H1 (cell line): ENCODE data around the gene UBR3. TPM values are rescaled to one million over a fixed set of nuclear protein-coding genes. Genes with fewer than 3 reads are reported as not detected.
"Not testable (repeated sequence)": the region's sequence is repeated elsewhere in the genome, so short reads cannot be mapped to it uniquely, and the experiment has no call there.

Experiments
- CTCF ChIA-PET: fragments of 300-600 bp; sonication (Branson Sonifier 250); formaldehyde crosslinking; loops from one replicate; lab custom pipeline; 2021; ENCODE audit not compliant: partially characterized antibody; lab: Charles Lee
- POLR2A ChIA-PET: fragments of 300-600 bp; sonication (Branson Sonifier 250); formaldehyde crosslinking; loops from one replicate; lab custom pipeline; 2021; ENCODE audit warnings: inconsistent platforms; ENCODE audit not compliant: partially characterized antibody; lab: Charles Lee
- DNase-seq, 2 experiments: peaks; one replicate each; pipeline versions ENCODE4 v3.0.0 to v3.0.0-alpha.2; 2010 to 2022; ENCODE audit warnings: low spot score in 2 of 2, low read depth in 1 of 2, mixed read lengths in 1 of 2
- FAIRE-seq: peaks from 2 replicates; lab custom pipeline; 2011; peaks lifted over from hg19 to GRCh38; lab: Jason Lieb, UNC
- H2AFZ ChIP-seq: 2 replicates; pipeline ENCODE4 v1.8.1; 2012; ENCODE audit warnings: low read length, inconsistent platforms
- H2AK5ac ChIP-seq: 2 replicates; pipeline ENCODE4 v1.6.1; 2013; ENCODE audit warnings: low read depth, low read length
- H2BK120ac ChIP-seq: replicated peaks from 2 replicates; pipeline ENCODE3; 2013; ENCODE audit warnings: low read depth, low read length, inconsistent platforms
- H2BK12ac ChIP-seq: 2 replicates; pipeline ENCODE4 v1.6.1; 2013; ENCODE audit warnings: low read depth, low read length
- H2BK15ac ChIP-seq: 2 replicates; pipeline ENCODE4 v1.6.1; 2013; ENCODE audit warnings: low read length
- H2BK20ac ChIP-seq: 2 replicates; pipeline ENCODE4 v1.6.1; 2013; ENCODE audit warnings: low read length
- H2BK5ac ChIP-seq: 2 replicates; pipeline ENCODE4 v1.6.1; 2013; ENCODE audit warnings: low read depth, low read length
- H3K14ac ChIP-seq: 2 replicates; pipeline ENCODE4 v1.6.1; 2013; ENCODE audit warnings: inconsistent platforms; ENCODE audit not compliant: insufficient read length
- H3K18ac ChIP-seq: 2 replicates; pipeline ENCODE4 v1.6.1; 2013; ENCODE audit warnings: low read length; ENCODE audit errors: extremely low read depth
- H3K23ac ChIP-seq: 2 replicates; pipeline ENCODE4 v1.6.1; 2013; ENCODE audit warnings: inconsistent platforms; ENCODE audit not compliant: insufficient read length
- H3K23me2 ChIP-seq: 2 replicates; pipeline ENCODE4 v1.6.1; 2013; ENCODE audit warnings: low read depth, low read length
- H3K27ac ChIP-seq: 2 replicates; pipeline ENCODE4 v1.6.1; 2011; ENCODE audit warnings: low read depth, low read length, inconsistent platforms
- H3K27me3 ChIP-seq, 4 experiments: replicated peaks in 1 of 4; 1 replicate in 1 of 4; 2 replicates in 3 of 4; pipeline versions ENCODE4 v1.6.1 to v1.8.1; 2011 to 2013; ENCODE audit warnings: low read length in 3 of 4, mild to moderate bottlenecking in 3 of 4, inconsistent platforms in 2 of 4, mixed read lengths in 2 of 4, moderate library complexity in 1 of 4; ENCODE audit not compliant: control insufficient read depth in 3 of 4, insufficient read depth in 3 of 4; ENCODE audit errors: extremely low read depth in 1 of 4
- H3K36me3 ChIP-seq, 4 experiments: 2 replicates each; pipeline versions ENCODE4 v1.6.1 to v1.8.1; 2011 to 2013; ENCODE audit warnings: mild to moderate bottlenecking in 4 of 4, low read length in 3 of 4, moderate library complexity in 2 of 4, control low read depth in 1 of 4, inconsistent platforms in 1 of 4; ENCODE audit not compliant: insufficient read depth in 4 of 4, control insufficient read depth in 2 of 4
- H3K4ac ChIP-seq: replicated peaks from 2 replicates; pipeline ENCODE3; 2013; ENCODE audit warnings: low read length, low read depth, mixed read lengths, inconsistent platforms; ENCODE audit not compliant: insufficient read length
- H3K4me1 ChIP-seq, 4 experiments: replicated peaks in 1 of 4; 1 replicate in 1 of 4; 2 replicates in 3 of 4; pipeline versions ENCODE4 v1.6.1 to v1.8.1; 2011 to 2013; ENCODE audit warnings: low read length in 3 of 4, inconsistent platforms in 2 of 4, mixed read lengths in 1 of 4; ENCODE audit not compliant: insufficient read depth in 4 of 4, control insufficient read depth in 3 of 4
- H3K4me2 ChIP-seq, 2 experiments: 2 replicates each; pipeline versions ENCODE4 v1.6.1 to v1.8.1; 2011 to 2013; ENCODE audit warnings: low read depth in 2 of 2, low read length in 2 of 2, control low read depth in 1 of 2, inconsistent platforms in 1 of 2, mild to moderate bottlenecking in 1 of 2; ENCODE audit not compliant: insufficient read depth in 1 of 2
- H3K4me3 ChIP-seq, 4 experiments: fragments of 200-600, 300-600 bp in 1 of 4; sonication (generic), shearing (Covaris generic), sonication (Bioruptor Twin) in 1 of 4; 2 replicates each; pipeline versions ENCODE4 v1.5.1 to v1.8.1; 2011 to 2016; ENCODE audit warnings: low read length in 4 of 4, low read depth in 3 of 4, control low read depth in 2 of 4, inconsistent platforms in 2 of 4, mild to moderate bottlenecking in 2 of 4, mixed read lengths in 1 of 4, moderate library complexity in 1 of 4; ENCODE audit not compliant: insufficient read depth in 2 of 4; ENCODE audit errors: extremely low read depth in 1 of 4
- H3K56ac ChIP-seq: replicated peaks from 2 replicates; pipeline ENCODE3; 2013; ENCODE audit warnings: low read depth, mild to moderate bottlenecking, mixed read lengths, low read length, inconsistent platforms; ENCODE audit not compliant: insufficient read length
- H3K79me1 ChIP-seq: 2 replicates; pipeline ENCODE4 v1.6.1; 2013; ENCODE audit warnings: low read depth, low read length, control low read depth
- H3K79me2 ChIP-seq, 2 experiments: 2 replicates each; pipeline versions ENCODE4 v1.6.1 to v1.8.1; 2012 to 2013; ENCODE audit warnings: low read length in 2 of 2, mild to moderate bottlenecking in 2 of 2, inconsistent platforms in 1 of 2; ENCODE audit not compliant: insufficient read depth in 2 of 2, control insufficient read depth in 1 of 2
- H3K9ac ChIP-seq, 4 experiments: replicated peaks in 1 of 4; 1 replicate in 1 of 4; 2 replicates in 3 of 4; pipeline versions ENCODE4 v1.6.1 to v1.8.1; 2011 to 2013; ENCODE audit warnings: low read depth in 3 of 4, low read length in 3 of 4, control low read depth in 2 of 4, mild to moderate bottlenecking in 2 of 4, moderate library complexity in 2 of 4, inconsistent platforms in 1 of 4; ENCODE audit errors: extremely low read depth in 1 of 4
- H3K9me3 ChIP-seq, 2 experiments: 2 replicates each; pipeline versions ENCODE4 v1.6.1 to v1.8.1; 2012 to 2013; ENCODE audit warnings: mild to moderate bottlenecking in 2 of 2, moderate library complexity in 2 of 2, control low read depth in 1 of 2, inconsistent platforms in 1 of 2, low read depth in 1 of 2, low read length in 1 of 2, mixed read lengths in 1 of 2; ENCODE audit not compliant: insufficient read depth in 2 of 2
- H4K20me1 ChIP-seq, 2 experiments: replicated peaks in 1 of 2; 2 replicates each; pipeline versions ENCODE3 to v1.8.1; 2011 to 2013; ENCODE audit warnings: inconsistent platforms in 2 of 2, low read length in 2 of 2, mild to moderate bottlenecking in 1 of 2; ENCODE audit not compliant: insufficient read depth in 2 of 2, control insufficient read depth in 1 of 2
- H4K5ac ChIP-seq: 2 replicates; pipeline ENCODE4 v1.6.1; 2013; ENCODE audit warnings: low read length, low read depth, mixed read lengths, inconsistent platforms; ENCODE audit not compliant: insufficient read length
- H4K8ac ChIP-seq: 2 replicates; pipeline ENCODE4 v1.8.0; 2013; ENCODE audit warnings: mild to moderate bottlenecking, moderate library complexity, low read length, inconsistent platforms; ENCODE audit not compliant: insufficient read depth; ENCODE audit errors: extremely low read depth
- H4K91ac ChIP-seq: replicated peaks from 2 replicates; pipeline ENCODE3; 2013; ENCODE audit warnings: low read length, mixed read lengths, inconsistent platforms; ENCODE audit not compliant: insufficient read length
- RFX5 ChIP-seq: IDR thresholded peaks from 2 replicates; pipeline ENCODE4 v1.6.1; 2011; ENCODE audit warnings: low read depth, low read length, improper control_type of control experiment, borderline replicate concordance
- ZNF274 ChIP-seq: IDR thresholded peaks from 2 replicates; pipeline ENCODE4 v1.7.0; 2012; ENCODE audit warnings: low read length, borderline replicate concordance; ENCODE audit errors: extremely low read depth
- polyA plus RNA-seq, 7 experiments: library from polyadenylated mRNA; depleted of rRNA in 3 of 7; stranded (reverse) in 5 of 7; unstranded in 2 of 7; fragments of >200 nt in 5 of 7; fragments of 200-250 nt in 2 of 7; gene quantifications; 1 replicate in 5 of 7; 2 replicates in 1 of 7; 4 replicates in 1 of 7; pipeline versions ENCODE4 v1.2.1 to v1.2.3, GENCODE V29; 2011 to 2013; ENCODE audit warnings: missing spikeins in 2 of 7, mixed read lengths in 2 of 7
- total RNA-seq: library from RNA; stranded (reverse); fragmentation: NEBNext Ultra II Directional; extraction: Animal tissue kit (Norgen Biotek cat#: 25700); gene quantifications from 2 replicates; pipeline ENCODE4 v1.2.1, GENCODE V29; 2021

The UBR3 gene
- total and polyA plus RNA-seq, 2 of the 8 experiments (the other 6 are each of a cell fraction or from before 2014, with no cell fraction given) = 3.7 to 17.7 TPM

DNA sequence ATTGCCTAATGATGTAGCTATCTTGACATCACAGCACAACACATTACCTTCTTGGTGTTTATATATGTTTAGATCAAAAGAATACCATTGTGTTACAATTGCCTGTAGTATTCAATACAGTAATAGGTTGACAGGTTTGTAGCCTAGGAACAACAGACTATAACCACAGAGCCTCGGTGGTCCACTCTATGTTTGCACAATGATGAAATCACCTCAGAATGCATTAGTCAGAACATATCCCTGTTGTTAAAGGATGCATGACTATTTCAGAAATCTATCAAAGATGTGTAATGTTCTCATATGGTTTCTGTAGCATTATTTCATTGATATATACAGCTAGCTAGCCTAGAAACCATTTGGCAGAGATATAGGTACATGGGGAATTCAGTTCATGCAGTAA, 11.4 kb upstream of the UBR3 start (continued):
- TF ChIP-seq RFX5 (no peak), ZNF274 (no peak)

DNA sequence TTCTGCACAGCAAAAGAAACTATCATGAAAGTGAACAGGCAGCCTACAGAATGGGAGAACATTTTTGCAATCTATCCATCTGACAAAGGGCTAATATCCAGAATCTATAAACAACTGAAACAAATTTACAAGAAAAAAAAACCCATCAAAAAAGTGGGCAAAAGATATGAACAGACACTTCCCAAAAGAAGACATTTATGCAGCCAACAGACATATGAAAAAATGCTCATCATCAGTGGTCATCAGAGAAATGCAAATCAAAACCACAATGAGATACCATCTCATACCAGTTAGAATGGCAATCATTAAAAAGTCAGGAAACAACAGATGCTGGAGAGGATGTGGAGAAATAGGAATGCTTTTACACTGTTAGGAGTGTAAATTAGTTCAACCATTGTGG, 10.3 kb upstream of the UBR3 start:
- H2BK120ac ChIP-seq, CTCF ChIA-PET, H2BK5ac ChIP-seq, H3K79me2 ChIP-seq, H3K56ac ChIP-seq, H2AK5ac ChIP-seq, H4K91ac ChIP-seq, H3K23ac ChIP-seq, H3K79me1 ChIP-seq, H4K8ac ChIP-seq, POLR2A ChIA-PET, DNase-seq, H3K4me3 ChIP-seq, H4K5ac ChIP-seq, FAIRE-seq, H3K4me1 ChIP-seq, H3K18ac ChIP-seq, H2AFZ ChIP-seq, H4K20me1 ChIP-seq, H3K4me2 ChIP-seq, H3K14ac ChIP-seq, H2BK20ac ChIP-seq, H2BK12ac ChIP-seq, H3K4ac ChIP-seq, H2BK15ac ChIP-seq, H3K27me3 ChIP-seq, H3K9me3 ChIP-seq, H3K27ac ChIP-seq, H3K23me2 ChIP-seq, H3K9ac ChIP-seq: not testable (repeated sequence)
- H3K36me3 ChIP-seq = peaks cover 7 to 75% (median 31%) of the 10 kb centered on the region in 4 experiments; a peak in 7 of 8 replicates
